HG03342 (cell line): ENCODE measurements around the gene RAMP3.
"Not testable (repeated sequence)": the region's sequence is repeated elsewhere in the genome, so short reads cannot be mapped to it uniquely, and the experiment has no call there.

ENCODE experiments used
- ATAC-seq: cut with Tn5 transposase; IDR thresholded peaks from one replicate; pipeline ENCODE4 v1.9.1; 2021; ENCODE audit warnings: mild to moderate bottlenecking, moderate library complexity; ENCODE audit not compliant: unreplicated experiment

The RAMP3 gene

DNA sequence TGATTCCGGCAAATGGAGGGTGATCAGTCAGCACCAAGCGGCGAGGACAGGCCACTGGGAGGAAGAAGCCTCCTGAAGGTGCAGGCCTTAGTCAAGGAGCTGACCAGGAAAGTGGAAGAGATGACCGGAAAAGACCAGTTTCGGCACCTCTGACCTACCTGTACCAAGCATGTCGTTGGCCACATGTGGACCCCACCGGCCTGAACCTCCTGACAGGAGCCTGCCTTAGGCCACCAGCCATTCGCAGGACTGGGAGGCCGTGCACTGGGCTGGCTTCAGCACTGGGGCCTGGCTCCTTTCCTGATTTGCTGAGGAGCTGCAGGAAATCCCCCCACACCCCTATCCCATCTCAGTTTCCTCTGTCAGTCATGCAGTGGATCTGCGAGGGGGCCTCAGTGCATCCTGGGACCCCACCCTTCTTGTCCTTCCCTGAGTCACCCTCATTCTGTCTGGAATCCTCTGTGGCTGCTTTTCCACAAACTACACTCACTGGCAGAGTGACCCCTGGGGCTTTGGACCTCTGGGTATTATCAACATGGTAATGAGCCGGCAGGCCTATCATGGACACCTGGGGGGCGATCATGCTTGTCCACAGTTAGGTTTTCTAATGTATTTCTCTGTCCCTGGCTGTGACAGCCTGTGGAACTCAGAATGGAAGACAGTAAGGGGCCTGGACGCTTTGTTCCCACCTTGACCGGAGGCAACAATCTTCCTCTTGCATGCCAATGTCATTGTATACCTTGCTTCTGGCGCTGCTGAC lies 33.0 kb downstream of the RAMP3 start:
- no peak for ATAC-seq

DNA sequence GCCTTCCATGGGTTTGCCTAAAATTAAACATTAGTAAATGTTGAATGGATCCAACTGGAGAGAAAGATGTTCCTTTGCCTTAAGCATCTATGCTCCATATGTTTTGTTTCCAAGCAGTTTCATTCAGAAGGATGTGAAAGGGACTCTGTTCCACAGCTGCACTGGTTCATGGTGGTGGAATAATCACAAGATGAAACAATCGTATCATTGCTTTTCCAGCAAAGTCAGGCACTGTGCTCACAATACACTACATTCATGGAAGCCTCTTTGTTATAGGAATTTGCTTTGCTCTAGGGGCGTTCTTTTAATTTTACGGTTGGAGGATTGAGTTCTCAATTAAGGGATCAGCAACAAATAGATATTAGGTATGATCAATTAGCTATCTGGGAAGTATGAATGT lies 33.8 kb downstream of the RAMP3 start:
- no peak for ATAC-seq

DNA sequence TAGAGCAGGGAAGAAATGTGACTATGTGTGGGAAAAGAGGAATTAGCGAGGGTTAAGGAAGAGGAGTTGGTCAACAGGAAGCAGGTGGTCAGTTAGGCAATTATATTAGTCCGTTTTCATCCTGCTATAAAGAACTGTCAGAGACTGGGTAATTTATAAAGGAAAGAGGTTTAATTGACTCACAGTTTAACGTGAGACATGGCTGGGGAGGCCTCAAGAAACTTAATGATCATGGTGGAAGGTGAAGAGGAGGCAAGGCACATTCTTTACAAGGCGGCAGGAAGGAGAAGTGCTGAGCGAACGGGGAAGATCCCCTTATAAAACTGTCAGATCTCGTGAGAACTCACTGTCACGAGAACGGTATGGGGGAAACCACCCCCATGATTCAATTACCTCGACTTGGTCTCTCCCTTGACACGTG lies 35.0 kb downstream of the RAMP3 start:
- no peak for ATAC-seq

DNA sequence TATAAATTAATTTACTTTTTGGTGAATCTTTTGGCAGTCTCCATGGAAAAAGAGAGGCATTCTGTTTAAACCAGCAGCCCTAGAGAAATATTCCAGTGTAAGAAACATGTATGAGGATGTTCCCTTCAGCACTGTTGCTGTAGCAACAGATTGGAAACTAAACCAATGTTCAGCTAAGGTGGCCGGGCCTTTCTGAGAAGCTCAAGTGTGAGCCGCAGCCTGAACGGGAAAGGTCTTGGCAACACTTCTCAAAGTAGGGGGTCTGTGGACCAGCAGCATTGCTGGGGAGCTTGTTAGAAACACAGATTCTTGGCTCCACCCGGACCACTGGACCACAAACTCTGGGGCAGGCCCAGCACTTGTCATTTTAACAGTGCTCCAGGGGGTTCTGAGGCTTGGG lies 36.2 kb downstream of the RAMP3 start:
- no peak for ATAC-seq

DNA sequence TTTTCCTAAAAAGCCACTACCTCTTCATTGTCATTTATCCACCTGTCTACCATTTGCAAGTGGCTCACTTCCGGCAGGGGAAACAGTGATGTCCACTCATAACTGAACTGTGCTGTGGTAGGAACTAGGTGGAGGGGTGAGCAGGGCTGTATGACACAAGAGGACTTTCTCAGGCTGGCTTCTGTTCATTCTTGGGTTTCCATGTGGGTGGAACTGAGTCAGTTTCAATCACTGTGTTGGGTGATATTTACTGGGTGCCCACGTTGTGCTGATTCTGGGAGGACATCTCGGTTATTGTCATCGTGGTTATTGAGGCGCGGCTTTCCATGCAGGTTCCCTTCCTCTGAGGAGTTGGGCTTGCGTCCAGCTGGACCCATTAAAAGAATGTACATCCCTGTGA lies 38.8 kb downstream of the RAMP3 start:
- peak; percentile 90 for ATAC-seq

DNA sequence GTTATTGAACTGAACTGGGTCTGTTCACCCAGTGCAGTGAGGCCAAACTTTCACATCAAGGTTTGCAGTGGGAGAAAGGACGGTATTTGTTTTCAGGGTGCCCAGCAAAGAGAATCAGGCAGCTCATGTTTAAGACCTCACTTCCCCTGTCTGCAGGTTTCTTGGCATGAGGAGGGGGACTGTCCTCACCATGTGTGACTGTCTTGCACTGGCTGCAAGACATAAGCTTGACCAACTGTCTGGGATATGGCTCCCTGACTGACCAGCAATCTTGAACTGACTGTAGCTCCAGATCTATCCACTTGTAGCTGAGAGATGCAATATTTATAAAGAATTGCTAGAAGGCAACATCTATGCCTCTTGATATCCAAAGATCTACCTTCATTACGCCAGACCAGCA lies 39.9 kb downstream of the RAMP3 start:
- no peak for ATAC-seq

DNA sequence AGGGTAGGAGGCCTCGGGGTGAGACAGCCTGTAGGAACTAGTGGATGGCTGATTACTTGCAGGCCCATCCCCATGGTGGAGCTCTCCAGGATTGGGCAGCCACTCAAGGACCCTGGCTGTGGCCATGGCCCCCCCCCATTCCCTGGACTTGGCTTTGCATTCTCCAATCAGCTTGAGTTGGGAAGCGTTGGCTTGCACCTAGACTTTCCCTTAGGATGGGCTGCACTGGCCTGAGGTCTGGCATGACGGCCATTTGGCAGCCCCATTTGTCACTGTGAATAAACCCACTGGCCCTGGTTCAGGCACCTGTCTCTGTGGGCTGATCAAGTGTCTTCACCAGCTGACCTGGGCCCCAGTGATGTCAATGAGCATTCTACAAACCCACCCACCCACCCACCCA lies 41.4 kb downstream of the RAMP3 start:
- ATAC-seq, result no peak

DNA sequence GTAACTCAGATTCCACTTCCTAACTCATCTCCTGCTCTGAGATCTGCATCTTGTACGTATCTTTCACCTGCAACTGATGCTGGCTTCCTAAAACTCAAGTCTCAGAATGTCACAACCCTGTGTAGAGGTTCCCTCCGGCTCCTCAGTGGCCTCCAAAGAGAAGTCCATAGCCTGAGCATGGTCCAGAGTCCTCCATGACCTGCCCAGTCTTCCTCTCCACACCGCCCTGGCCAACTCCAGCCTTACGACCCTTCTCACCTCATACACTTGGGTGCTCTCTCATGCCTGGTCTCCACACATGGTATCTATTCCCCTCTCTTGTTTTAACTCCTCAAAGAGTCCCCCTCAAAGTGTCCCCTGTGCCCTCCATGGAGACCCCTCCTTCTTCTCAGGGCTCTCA lies 41.9 kb downstream of the RAMP3 start:
- no peak for ATAC-seq

DNA sequence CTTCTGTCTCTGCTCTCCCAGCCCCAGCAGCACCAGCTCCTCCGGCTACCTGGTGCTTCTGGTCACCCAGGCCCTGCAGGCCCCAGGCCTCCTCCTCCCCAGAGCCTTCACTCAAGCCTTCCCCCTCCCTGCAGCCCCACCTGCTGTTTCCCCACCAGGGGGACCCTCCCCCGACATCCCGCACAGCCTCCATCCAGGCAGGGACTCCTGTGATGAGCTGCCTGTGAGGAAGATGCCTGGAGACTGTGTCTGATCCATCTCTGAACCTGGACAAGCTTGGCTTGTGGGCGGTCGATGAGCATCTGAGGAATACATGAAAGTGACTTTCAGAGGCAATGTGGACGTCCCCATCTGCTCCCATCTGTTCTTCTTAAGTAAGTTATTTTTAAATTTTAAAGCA lies 45.0 kb downstream of the RAMP3 start:
- ATAC-seq, result no peak

DNA sequence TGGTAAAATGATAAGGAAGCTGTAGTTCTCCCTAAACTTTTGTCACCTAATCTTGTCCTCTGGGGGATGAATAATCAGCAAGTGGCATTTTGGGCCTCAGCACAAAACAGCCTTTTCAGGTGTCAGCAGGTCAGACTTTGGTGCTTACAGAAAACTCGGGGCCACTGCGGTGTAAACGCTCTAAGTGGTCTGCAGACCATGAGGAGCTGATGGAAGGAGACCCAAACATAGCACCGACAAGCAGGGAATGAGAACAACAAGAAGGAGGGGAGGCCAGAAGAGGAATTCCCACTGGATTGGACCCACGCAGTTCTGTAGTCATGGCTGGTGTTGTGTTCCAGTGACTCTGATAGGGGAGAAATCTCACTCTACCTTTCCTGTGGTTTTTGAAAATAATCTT lies 45.4 kb downstream of the RAMP3 start:
- no peak for ATAC-seq

DNA sequence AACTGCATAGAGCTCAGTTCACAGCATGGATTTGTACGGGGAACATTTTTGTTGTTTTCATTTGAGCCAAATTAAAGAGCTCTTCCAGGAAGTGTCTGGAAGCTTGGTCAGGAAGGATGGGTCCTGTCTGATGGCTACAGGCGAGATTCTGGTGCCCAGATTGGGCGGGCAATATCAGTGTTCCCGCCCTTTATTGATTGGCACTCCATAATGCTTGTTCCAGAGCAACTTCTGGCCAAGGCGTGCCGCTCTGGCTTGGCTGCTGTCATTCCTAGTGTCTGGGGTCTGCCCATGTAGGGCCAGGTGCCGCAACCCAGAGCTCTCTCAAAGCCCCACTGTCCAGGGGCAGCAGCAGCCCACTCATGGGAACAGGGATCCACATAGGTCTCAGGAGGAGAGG lies 45.9 kb downstream of the RAMP3 start:
- ATAC-seq, result no peak

DNA sequence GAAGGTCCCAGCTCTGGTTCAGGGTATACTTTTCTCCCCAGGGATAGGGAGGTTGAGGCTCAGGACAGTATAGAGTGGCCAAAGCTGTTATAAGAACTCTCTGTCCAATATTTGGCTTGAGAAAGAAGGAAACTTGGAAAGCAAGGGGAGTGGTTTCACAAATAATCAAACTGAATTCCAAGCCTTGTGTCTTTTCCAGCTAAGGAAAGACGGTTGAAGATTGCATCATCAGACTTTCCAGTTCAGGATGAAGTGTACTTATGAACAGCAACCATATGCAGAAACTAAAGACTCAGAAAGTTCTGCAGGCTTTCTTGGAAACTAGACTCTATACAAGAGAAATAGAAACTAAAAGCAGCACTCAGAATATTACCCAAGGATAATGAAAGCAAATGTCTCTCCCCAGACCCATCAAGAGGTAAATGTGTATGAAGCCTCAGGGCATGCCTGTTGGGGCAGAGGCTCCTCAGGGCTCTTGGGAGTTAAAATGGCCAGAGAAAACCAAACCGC lies 46.4 kb downstream of the RAMP3 start:
- ATAC-seq, result peak; percentile 89

DNA sequence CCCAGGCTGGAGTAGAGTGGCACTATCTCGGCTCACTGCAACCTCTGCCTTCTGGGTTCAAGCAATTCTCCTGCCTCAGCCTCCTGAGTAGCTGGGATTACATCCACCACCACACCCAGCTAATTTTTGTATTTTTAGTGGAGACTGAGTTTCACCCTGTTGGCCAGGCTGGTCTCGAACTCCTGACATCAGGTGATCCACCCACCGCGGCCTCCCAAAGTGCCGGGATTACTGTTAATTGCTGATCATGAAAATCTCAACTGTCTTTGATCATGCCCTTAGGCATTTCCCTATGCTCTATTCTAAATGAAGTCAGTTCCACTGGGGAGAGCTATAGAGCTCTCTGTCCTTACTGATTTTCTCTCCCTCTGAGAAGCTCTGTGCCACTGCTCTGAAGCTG lies 48.7 kb downstream of the RAMP3 start:
- ATAC-seq, result not testable (repeated sequence)

DNA sequence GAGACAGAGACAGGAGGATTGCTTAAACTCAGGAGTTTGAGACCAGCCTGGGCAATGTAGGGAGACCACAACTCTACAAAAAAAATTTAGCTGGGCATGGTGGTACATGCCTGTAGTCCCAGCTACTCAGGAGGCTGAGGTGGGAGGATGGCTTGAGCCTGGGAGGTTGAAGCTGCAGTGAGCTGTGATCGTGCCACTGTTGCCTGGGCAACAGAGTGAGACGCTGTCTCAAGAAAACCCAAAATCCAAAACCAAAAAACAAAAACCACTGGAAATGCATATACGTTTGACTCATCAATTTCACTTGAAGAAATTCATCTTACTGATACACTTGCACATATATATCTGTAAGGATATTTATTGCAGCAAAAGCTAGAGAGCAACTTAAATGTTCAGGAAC lies 52.3 kb downstream of the RAMP3 start:
- not testable (repeated sequence) for ATAC-seq

DNA sequence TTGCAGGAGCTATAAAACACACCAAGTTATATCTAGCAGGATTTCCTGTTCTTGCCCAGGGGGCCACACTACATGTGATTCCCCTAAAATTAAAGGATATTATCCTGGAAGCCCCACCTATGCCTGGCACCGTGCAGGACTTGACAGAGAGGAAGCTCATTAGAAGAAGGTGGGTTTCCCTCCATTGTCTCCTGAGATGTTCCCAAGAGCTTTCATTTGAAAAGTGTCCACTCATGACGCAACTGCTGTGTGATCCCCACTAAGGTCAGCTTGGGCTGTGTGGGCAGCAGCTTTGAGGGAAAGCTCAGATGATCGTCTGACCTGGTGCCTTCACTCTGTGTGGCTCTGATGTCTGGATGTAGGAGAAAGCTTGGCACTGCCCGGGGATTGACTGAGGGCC lies 53.5 kb downstream of the RAMP3 start:
- no peak for ATAC-seq

DNA sequence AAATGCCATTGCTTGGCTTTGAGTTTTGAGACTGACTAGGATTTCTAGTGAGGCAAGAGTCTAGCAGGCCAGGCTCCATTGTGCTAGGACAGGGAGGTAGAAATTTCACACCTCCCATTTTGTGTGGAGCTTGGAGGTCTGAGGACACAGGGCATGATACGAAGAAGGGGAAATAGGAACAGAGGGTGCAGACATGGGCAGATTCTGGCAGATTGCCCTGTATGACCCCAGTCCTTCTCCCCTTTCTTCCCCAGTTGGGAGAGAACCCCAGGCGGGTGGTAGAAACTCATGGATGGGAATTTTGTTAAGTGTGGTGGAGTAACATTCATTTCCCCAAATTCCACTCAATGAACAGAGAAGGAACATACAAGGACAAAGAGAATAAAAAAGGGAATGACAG lies 54.4 kb downstream of the RAMP3 start:
- ATAC-seq, result no peak

DNA sequence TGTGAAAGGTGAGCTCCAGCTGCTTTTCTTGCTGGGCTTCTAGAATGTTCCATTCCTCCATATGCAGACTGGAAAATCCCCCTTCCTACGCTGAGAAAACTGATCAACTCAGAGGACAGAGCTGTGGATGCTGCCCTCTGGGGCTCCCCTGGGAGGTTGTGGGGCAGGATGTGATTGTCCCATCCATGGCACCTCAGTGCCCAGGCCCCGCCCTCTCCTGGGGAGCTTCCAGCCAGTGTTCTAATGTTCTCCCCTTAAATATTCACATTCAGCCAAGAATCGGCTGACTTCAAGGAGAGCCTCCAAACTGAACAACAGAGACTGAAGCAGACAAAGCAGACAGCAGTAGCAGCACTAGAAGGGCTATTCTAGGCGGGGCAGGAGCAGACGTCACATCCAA lies 55.0 kb downstream of the RAMP3 start:
- no peak for ATAC-seq

DNA sequence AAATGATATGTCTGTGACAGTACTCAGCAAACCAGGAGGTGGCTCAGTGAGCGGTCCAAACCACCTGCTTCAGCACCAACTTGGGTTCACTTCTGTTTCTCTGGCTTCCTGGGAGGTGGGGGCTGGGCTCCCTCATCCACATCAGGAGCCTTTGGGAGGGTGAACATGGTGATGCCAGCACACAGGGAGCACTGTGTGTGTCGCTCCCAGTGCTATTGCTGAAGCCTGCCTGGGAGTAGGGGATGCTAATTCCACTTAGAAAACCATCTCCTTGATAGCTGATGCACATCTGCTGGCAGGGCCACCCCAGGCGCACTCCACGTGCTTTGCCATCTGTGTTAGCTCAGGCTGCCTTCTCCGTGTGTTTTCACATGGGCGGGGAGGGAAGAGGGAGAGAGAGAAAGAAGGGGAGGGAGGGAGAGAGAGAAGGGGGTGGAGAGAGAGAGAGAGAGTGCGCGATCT lies 58.0 kb downstream of the RAMP3 start:
- no peak for ATAC-seq

DNA sequence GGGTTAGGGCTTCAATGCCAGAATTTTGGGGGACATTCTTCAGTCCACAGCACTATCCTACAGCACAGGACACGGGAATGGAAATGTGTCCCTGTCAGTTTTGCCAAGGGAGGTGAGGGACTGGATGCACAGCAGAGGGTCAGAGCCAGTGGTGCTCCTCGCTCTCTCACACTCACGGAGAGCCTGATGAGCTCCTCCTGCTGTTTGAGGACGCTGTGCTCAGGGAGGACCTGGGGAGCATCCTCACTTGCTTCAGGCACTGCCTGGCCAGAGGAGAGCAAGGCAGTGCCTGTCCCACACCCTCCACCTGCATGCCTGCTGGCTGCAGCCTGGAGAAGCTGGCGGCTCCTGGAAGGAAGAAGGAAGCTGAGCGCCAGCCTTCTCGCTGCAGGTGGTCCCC lies 58.6 kb downstream of the RAMP3 start:
- no peak for ATAC-seq

DNA sequence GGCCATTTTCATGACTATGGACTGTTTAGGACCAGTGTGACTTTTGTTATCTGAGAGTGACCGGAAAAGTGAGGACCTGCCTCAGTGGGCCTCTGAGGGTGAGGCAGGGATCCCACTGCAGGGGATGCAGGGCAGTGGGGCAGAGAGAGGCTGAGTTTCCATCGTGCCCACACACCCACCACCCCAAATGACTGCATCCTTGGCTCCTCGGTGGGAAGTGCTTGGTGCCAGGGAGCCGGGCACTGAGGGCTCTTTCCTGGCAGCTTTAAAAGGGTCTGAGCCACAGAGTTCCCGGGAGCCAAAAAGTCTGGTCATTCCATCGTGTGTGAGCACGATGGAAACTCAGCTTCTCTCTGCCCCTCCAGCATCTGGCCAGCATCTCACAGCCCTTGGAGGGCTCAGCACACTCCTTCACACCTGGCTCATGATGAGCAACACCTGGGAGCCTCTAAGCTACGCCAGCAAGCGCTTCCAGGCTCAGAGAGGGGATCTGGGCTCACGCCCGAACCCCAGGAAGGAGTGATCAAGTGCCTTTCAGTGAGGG lies 59.1 kb downstream of the RAMP3 start:
- ATAC-seq, result no peak

DNA sequence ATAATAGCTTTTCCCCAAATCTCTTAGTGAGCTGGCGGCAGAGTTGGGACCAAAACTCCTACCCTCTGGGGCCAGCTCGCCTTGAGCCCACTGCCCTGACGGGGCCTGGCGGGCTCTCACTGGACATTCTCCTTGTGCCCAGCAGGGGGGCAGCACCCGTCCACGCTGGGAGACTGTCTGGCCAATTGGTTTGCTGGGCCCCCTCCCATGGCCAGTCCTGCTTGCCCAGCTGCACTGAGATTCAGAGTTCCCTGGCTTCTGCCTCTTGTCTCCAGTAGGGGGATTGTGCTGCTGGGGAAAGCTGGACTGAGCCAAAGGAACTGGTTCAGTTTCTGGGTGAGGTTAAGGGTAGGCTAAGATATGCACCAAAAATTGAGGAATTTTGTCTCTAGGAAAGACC lies 59.8 kb downstream of the RAMP3 start:
- ATAC-seq, result no peak

DNA sequence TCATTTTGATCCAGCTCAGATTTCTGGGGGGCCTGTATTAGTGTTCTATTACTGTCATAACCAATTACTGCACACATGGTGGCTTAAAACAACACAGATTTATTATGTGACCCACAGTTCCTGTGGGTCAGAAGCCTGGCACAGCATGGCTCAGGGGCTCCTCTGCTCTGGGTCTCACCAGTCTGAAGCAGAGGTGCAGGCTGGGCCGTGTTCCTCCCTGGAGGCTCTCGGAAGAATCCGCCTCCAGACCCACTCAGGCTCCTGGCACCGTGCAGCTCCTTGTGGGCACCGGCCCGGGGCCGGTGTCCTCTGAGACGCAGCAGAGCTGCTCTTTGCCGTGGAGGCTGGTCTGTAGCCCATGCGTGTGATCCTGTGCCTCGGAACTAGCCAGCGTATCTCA lies 61.5 kb downstream of the RAMP3 start:
- no peak for ATAC-seq
